HepG2 (cell line): ENCODE results near the gene UBE2C. TPM values are rescaled to one million over a fixed set of nuclear protein-coding genes. Genes with fewer than 3 reads are reported as not detected.

Source experiments
- ATRX ChIP-seq: sonication (generic); formaldehyde crosslinking; IDR thresholded peaks from 2 replicates; pipeline ENCODE4 v1.4.0; 2020; ENCODE audit warnings: missing genetic modification reagents, borderline replicate concordance
- GMEB1 ChIP-seq: sonication (generic); formaldehyde crosslinking; IDR thresholded peaks from 2 replicates; pipeline ENCODE4 v1.5.1; 2020; ENCODE audit warnings: missing genetic modification reagents, mild to moderate bottlenecking, borderline replicate concordance
- HINFP ChIP-seq: sonication (generic); formaldehyde crosslinking; IDR thresholded peaks from 2 replicates; pipeline ENCODE4 v1.4.0; 2020; ENCODE audit warnings: low read depth, mild to moderate bottlenecking, missing genetic modification reagents
- RBFOX2 ChIP-seq: fragments of 200-400 bp; formaldehyde crosslinking; IDR thresholded peaks from 2 replicates; pipeline ENCODE4 v1.6.1; 2017; ENCODE audit warnings: low read depth, mild to moderate bottlenecking, low read length
- SALL2 ChIP-seq: sonication (generic); formaldehyde crosslinking; IDR thresholded peaks from 2 replicates; pipeline ENCODE4 v1.8.1; 2023; ENCODE audit warnings: mild to moderate bottlenecking, missing genetic modification reagents, inconsistent platforms
- SKIL ChIP-seq: sonication (generic); formaldehyde crosslinking; IDR thresholded peaks from 2 replicates; pipeline ENCODE4 v1.8.0; 2022; ENCODE audit warnings: missing genetic modification reagents, mild to moderate bottlenecking, moderate library complexity, borderline replicate concordance
- SNRNP70 ChIP-seq: fragments of 200-400 bp; formaldehyde crosslinking; IDR thresholded peaks from 2 replicates; pipeline ENCODE4 v1.6.1; 2017; ENCODE audit warnings: mild to moderate bottlenecking, low read depth, low read length, moderate library complexity
- SP5 ChIP-seq: IDR thresholded peaks from 2 replicates; pipeline ENCODE4 v1.6.1; 2016; ENCODE audit warnings: low read depth, borderline replicate concordance
- STAG1 ChIP-seq: sonication (generic); formaldehyde crosslinking; IDR thresholded peaks from 2 replicates; pipeline ENCODE4 v1.4.0; 2020; ENCODE audit warnings: missing genetic modification reagents
- SYNCRIP ChIP-seq: fragments of 200-400 bp; formaldehyde crosslinking; IDR thresholded peaks from 2 replicates; pipeline ENCODE4 v1.6.1; 2018; ENCODE audit warnings: mild to moderate bottlenecking, low read depth, low read length; ENCODE audit not compliant: insufficient read depth
- TCF12 ChIP-seq, 2 experiments: fragments of 450-650 bp in 1 of 2; sonication (generic) in 1 of 2; formaldehyde crosslinking in 1 of 2; IDR thresholded peaks; 2 replicates each; pipeline versions ENCODE4 v1.6.1 to v1.8.0; 2017 to 2022; ENCODE audit warnings: antibody characterized with exemption in 1 of 2, mild to moderate bottlenecking in 1 of 2, missing genetic modification reagents in 1 of 2, moderate library complexity in 1 of 2
- ZBTB20 ChIP-seq: sonication (generic); formaldehyde crosslinking; IDR thresholded peaks from 2 replicates; pipeline ENCODE4 v1.8.1; 2023; ENCODE audit warnings: missing genetic modification reagents, low read depth, mild to moderate bottlenecking, borderline replicate concordance
- ZFP62 ChIP-seq: sonication (generic); formaldehyde crosslinking; IDR thresholded peaks from 2 replicates; pipeline ENCODE4 v1.4.0; 2020; ENCODE audit warnings: missing genetic modification reagents
- ZMYM4 ChIP-seq: sonication (generic); formaldehyde crosslinking; IDR thresholded peaks from 2 replicates; pipeline ENCODE4 v1.8.1; 2023; ENCODE audit warnings: mild to moderate bottlenecking, missing genetic modification reagents
- ZNF326 ChIP-seq: sonication (generic); formaldehyde crosslinking; IDR thresholded peaks from 2 replicates; pipeline ENCODE4 v1.4.0; 2020; ENCODE audit warnings: missing genetic modification reagents, borderline replicate concordance
- ZNF335 ChIP-seq: sonication (generic); formaldehyde crosslinking; IDR thresholded peaks from 2 replicates; pipeline ENCODE4 v1.4.0; 2020; ENCODE audit warnings: missing genetic modification reagents
- ZNF382 ChIP-seq: sonication (generic); formaldehyde crosslinking; IDR thresholded peaks from 2 replicates; pipeline ENCODE4 v1.5.0; 2020; ENCODE audit warnings: missing genetic modification reagents, mild to moderate bottlenecking, borderline replicate concordance
- ZNF567 ChIP-seq: sonication (generic); formaldehyde crosslinking; IDR thresholded peaks from 2 replicates; pipeline ENCODE4 v1.8.1; 2023; ENCODE audit warnings: mild to moderate bottlenecking, missing genetic modification reagents, borderline replicate concordance
- ZNF572 ChIP-seq: sonication (generic); formaldehyde crosslinking; IDR thresholded peaks from 2 replicates; pipeline ENCODE4 v1.5.1; 2020; ENCODE audit warnings: mild to moderate bottlenecking, missing genetic modification reagents
- ZNF576 ChIP-seq: sonication (generic); formaldehyde crosslinking; IDR thresholded peaks from 2 replicates; pipeline ENCODE4 v1.4.0; 2020; ENCODE audit warnings: mild to moderate bottlenecking, missing genetic modification reagents
- ZNF652 ChIP-seq: IDR thresholded peaks from 2 replicates; pipeline ENCODE4 v1.6.1; 2016; ENCODE audit warnings: low read depth, borderline replicate concordance
- ZNF792 ChIP-seq: IDR thresholded peaks from 2 replicates; pipeline ENCODE4 v1.6.1; 2016
- ZSCAN22 ChIP-seq: sonication (generic); formaldehyde crosslinking; IDR thresholded peaks from 2 replicates; pipeline ENCODE4 v1.4.0; 2020; ENCODE audit warnings: mild to moderate bottlenecking, missing genetic modification reagents
- ZSCAN30 ChIP-seq: sonication (generic); formaldehyde crosslinking; IDR thresholded peaks from 2 replicates; pipeline ENCODE4 v1.5.0; 2020; ENCODE audit warnings: mild to moderate bottlenecking, missing genetic modification reagents
- polyA plus RNA-seq, 8 experiments: library from polyadenylated mRNA; depleted of rRNA in 3 of 8; stranded (reverse) in 7 of 8; unstranded in 1 of 8; fragments of >200 nt; fragmentation: Illumina TruSeq in 4 of 8; extraction: Trizol in 4 of 8; gene quantifications; 2 replicates each; pipeline versions ENCODE4 v1.2.1 to v1.2.3, GENCODE V29; 2011 to 2016; ENCODE audit warnings: low read depth in 4 of 8, missing spikeins in 1 of 8, mixed read lengths in 1 of 8; ENCODE audit not compliant: insufficient read depth in 1 of 8
- total RNA-seq, 5 experiments: library from RNA; depleted of rRNA; stranded (reverse); fragments of >200 nt; fragmentation: Illumina TruSeq; extraction: Trizol; gene quantifications; 2 replicates each; pipeline ENCODE4 v1.2.3, GENCODE V29; 2016; ENCODE audit warnings: low read depth in 1 of 5

UBE2C gene
- total and polyA plus RNA-seq, 2 of the 13 experiments (the other 11 are each of a cell fraction or from before 2014, with no cell fraction given) = 100 to 123 TPM

GRCh38 chr20:45857114-45857881 is 44.9 kb downstream of the UBE2C start, which contains the start of the genes ACOT8 and ZSWIM3 (continued):
- TF ChIP-seq TCF12 (IDR thresholded peaks at IDR 0.05) (no peak), TCF12 (CRISPR knock-in tag; IDR thresholded peaks at IDR 0.05) (no peak; the same call in 1 of the 2 replicates), GMEB1 (peak; percentile 69; the same call in 1 of the 2 replicates), ZNF567 (peak; percentile 67; the same call in 1 of the 2 replicates), ZNF382 (CRISPR knock-in tag) (no peak), SYNCRIP (no peak), ZNF792 (CRISPR knock-in tag) (no peak; the same call in 1 of the 2 replicates), ZNF652 (CRISPR knock-in tag) (no peak; the same call in 1 of the 2 replicates), ZSCAN22 (no peak), ZNF326 (CRISPR knock-in tag) (no peak), HINFP (0 out of 2 replicates have a peak, but pooled peaks have one; percentile 19), SALL2 (CRISPR knock-in tag) (peak; percentile 90), SNRNP70 (no peak), ZNF576 (CRISPR knock-in tag) (no peak), ZMYM4 (CRISPR knock-in tag) (peak; percentile 87), RBFOX2 (peak; percentile 84), ATRX (CRISPR knock-in tag) (no peak), ZBTB20 (no peak), STAG1 (CRISPR knock-in tag) (peak; percentile 24; the same call in 1 of the 2 replicates), ZSCAN30 (CRISPR knock-in tag) (no peak), SKIL (CRISPR knock-in tag) (no peak), ZNF572 (peak; percentile 95; the same call in 1 of the 2 replicates), ZFP62 (CRISPR knock-in tag) (no peak; the same call in 1 of the 2 replicates), ZNF335 (CRISPR knock-in tag) (peak; percentile 86; the same call in 1 of the 2 replicates), SP5 (CRISPR knock-in tag) (peak; percentile 39; the same call in 1 of the 2 replicates)
